Measurements from ENCODE around the gene SHLD2.
"Not testable (repeated sequence)": the region's sequence is repeated elsewhere in the genome, so short reads cannot be mapped to it uniquely, and the experiment has no call there.

Gene SHLD2

GRCh38 chr10:87089746-87090145 lies 5.3 kb upstream of the SHLD2 start:
- no peak for DNase-seq

GRCh38 chr10:87090779-87091178 lies 4.2 kb upstream of the SHLD2 start:
- no peak for DNase-seq

- no peak for DNase-seq
Observed at GRCh38 chr10:87092376-87092860, 2.6 kb upstream of the SHLD2 start.

GRCh38 chr10:87092861-87093631 lies 2.0 kb upstream of the SHLD2 start:
- DNase-seq: no peak

- peak; percentile 4 for DNase-seq
Observed at GRCh38 chr10:87093632-87094372, 1.2 kb upstream of the SHLD2 start.

- DNase-seq: peak; percentile 32
Observed at GRCh38 chr10:87095236-87095945, 385 bp downstream of the SHLD2 start.

GRCh38 chr10:87101996-87102395 lies 7.0 kb downstream of the SHLD2 start:
- DNase-seq: no peak

GRCh38 chr10:87104727-87105126 lies 9.7 kb downstream of the SHLD2 start:
- not testable (repeated sequence) for DNase-seq

- no peak for DNase-seq
Observed at GRCh38 chr10:87105446-87106124, 10.6 kb downstream of the SHLD2 start.

GRCh38 chr10:87118122-87118521 lies 23.1 kb downstream of the SHLD2 start:
- not testable (repeated sequence) for DNase-seq

- not testable (repeated sequence) for DNase-seq
Observed at GRCh38 chr10:87119029-87119428, 24.0 kb downstream of the SHLD2 start.

- not testable (repeated sequence) for DNase-seq
Observed at GRCh38 chr10:87123351-87123750, 28.3 kb downstream of the SHLD2 start.

GRCh38 chr10:87127048-87127447 lies 32.0 kb downstream of the SHLD2 start:
- not testable (repeated sequence) for DNase-seq

- DNase-seq: not testable (repeated sequence)
Observed at GRCh38 chr10:87127607-87128156, 32.7 kb downstream of the SHLD2 start.

GRCh38 chr10:87132176-87132575 lies 37.2 kb downstream of the SHLD2 start:
- not testable (repeated sequence) for DNase-seq

- DNase-seq: not testable (repeated sequence)
Observed at GRCh38 chr10:87133936-87134335, 38.9 kb downstream of the SHLD2 start.

GRCh38 chr10:87134440-87134839 lies 39.4 kb downstream of the SHLD2 start:
- not testable (repeated sequence) for DNase-seq

GRCh38 chr10:87137478-87137877 lies 42.5 kb downstream of the SHLD2 start:
- not testable (repeated sequence) for DNase-seq

- DNase-seq: not testable (repeated sequence)
Observed at GRCh38 chr10:87142230-87143108, 47.5 kb downstream of the SHLD2 start.

GRCh38 chr10:87143109-87143418 lies 48.1 kb downstream of the SHLD2 start:
- not testable (repeated sequence) for DNase-seq

- DNase-seq: not testable (repeated sequence)
Observed at GRCh38 chr10:87145598-87145997, 50.6 kb downstream of the SHLD2 start.

All from NCI-H2171 (cell line).